ENCODE data around the gene HIPK2.

DNA sequence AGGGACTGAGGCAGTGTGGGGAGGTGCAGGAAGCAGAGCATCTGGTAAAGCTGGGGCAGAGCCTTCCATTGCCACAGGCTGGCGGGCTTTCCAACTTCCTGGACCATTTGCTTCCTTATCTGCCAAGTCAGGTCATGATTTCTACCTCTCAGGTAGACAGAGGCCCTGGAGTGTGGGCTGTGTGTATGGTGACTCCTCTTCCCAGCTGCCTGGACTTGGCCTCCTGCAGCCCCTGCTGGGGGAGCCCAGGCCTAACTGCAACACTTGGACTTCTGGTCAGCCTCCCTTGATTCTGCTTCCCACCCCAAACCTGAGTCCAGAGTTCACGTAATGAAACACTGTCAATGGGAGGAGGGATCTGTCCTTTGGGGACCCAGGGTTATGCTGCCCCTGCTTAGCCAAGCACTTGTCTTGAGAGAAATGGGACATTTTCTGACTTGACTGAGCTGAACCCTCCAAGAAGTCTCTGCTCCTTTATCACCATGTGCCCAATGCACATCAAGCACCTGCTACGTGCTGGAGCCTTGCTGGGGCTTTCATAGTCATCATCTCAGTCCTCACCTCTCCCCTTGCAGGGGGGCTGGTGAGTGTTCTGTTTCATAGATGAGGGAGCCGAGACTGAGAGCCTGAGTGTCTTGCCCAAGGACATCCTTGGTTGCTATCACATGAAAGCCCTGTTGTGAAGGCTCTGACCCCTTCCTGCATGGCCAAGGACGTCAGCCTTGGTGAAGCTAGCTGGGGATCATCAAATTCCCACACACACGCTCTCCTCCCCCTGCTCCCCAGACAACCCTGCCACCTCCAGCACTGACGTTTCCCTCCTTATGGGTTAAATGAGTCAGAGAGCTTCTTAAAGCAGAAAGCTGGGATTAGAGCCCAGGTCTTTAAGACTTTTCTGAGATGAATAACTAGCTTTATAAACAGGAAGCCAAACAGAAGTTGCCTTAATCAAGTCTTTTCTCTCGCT, 250.9 kb downstream of the HIPK2 start:
- TF ChIP-seq HDGF (IDR thresholded peaks at IDR 0.05; ENCODE audit: borderline replicate concordance) (no peak), SP1 (IDR thresholded peaks at IDR 0.05) (no peak), NFRKB (IDR thresholded peaks at IDR 0.05) (no peak)

Data from HEK293T (cell line).